H1 (cell line): ENCODE measurements around the gene PLCXD1. TPM values are rescaled to one million over a fixed set of nuclear protein-coding genes. Genes with fewer than 3 reads are reported as not detected.

ENCODE experiments used
- CTCF ChIA-PET: fragments of 300-600 bp; sonication (Branson Sonifier 250); formaldehyde crosslinking; loops from one replicate; lab custom pipeline; 2021; ENCODE audit not compliant: partially characterized antibody; lab: Charles Lee
- POLR2A ChIA-PET: fragments of 300-600 bp; sonication (Branson Sonifier 250); formaldehyde crosslinking; loops from one replicate; lab custom pipeline; 2021; ENCODE audit warnings: inconsistent platforms; ENCODE audit not compliant: partially characterized antibody; lab: Charles Lee
- DNase-seq, 2 experiments: peaks; one replicate each; pipeline versions ENCODE4 v3.0.0 to v3.0.0-alpha.2; 2010 to 2022; ENCODE audit warnings: low spot score in 2 of 2, low read depth in 1 of 2, mixed read lengths in 1 of 2
- FAIRE-seq: peaks from 2 replicates; lab custom pipeline; 2011; peaks lifted over from hg19 to GRCh38; lab: Jason Lieb, UNC
- H2AFZ ChIP-seq: 2 replicates; pipeline ENCODE4 v1.8.1; 2012; ENCODE audit warnings: low read length, inconsistent platforms
- H2AK5ac ChIP-seq: 2 replicates; pipeline ENCODE4 v1.6.1; 2013; ENCODE audit warnings: low read depth, low read length
- H2BK120ac ChIP-seq: replicated peaks from 2 replicates; pipeline ENCODE3; 2013; ENCODE audit warnings: low read depth, low read length, inconsistent platforms
- H2BK12ac ChIP-seq: 2 replicates; pipeline ENCODE4 v1.6.1; 2013; ENCODE audit warnings: low read depth, low read length
- H2BK15ac ChIP-seq: 2 replicates; pipeline ENCODE4 v1.6.1; 2013; ENCODE audit warnings: low read length
- H2BK20ac ChIP-seq: 2 replicates; pipeline ENCODE4 v1.6.1; 2013; ENCODE audit warnings: low read length
- H2BK5ac ChIP-seq: 2 replicates; pipeline ENCODE4 v1.6.1; 2013; ENCODE audit warnings: low read depth, low read length
- H3K14ac ChIP-seq: 2 replicates; pipeline ENCODE4 v1.6.1; 2013; ENCODE audit warnings: inconsistent platforms; ENCODE audit not compliant: insufficient read length
- H3K18ac ChIP-seq: 2 replicates; pipeline ENCODE4 v1.6.1; 2013; ENCODE audit warnings: low read length; ENCODE audit errors: extremely low read depth
- H3K23ac ChIP-seq: 2 replicates; pipeline ENCODE4 v1.6.1; 2013; ENCODE audit warnings: inconsistent platforms; ENCODE audit not compliant: insufficient read length
- H3K23me2 ChIP-seq: 2 replicates; pipeline ENCODE4 v1.6.1; 2013; ENCODE audit warnings: low read depth, low read length
- H3K27ac ChIP-seq: 2 replicates; pipeline ENCODE4 v1.6.1; 2011; ENCODE audit warnings: low read depth, low read length, inconsistent platforms
- H3K27me3 ChIP-seq, 4 experiments: replicated peaks in 1 of 4; 1 replicate in 1 of 4; 2 replicates in 3 of 4; pipeline versions ENCODE4 v1.6.1 to v1.8.1; 2011 to 2013; ENCODE audit warnings: low read length in 3 of 4, mild to moderate bottlenecking in 3 of 4, inconsistent platforms in 2 of 4, mixed read lengths in 2 of 4, moderate library complexity in 1 of 4; ENCODE audit not compliant: control insufficient read depth in 3 of 4, insufficient read depth in 3 of 4; ENCODE audit errors: extremely low read depth in 1 of 4
- H3K36me3 ChIP-seq, 4 experiments: 2 replicates each; pipeline versions ENCODE4 v1.6.1 to v1.8.1; 2011 to 2013; ENCODE audit warnings: mild to moderate bottlenecking in 4 of 4, low read length in 3 of 4, moderate library complexity in 2 of 4, control low read depth in 1 of 4, inconsistent platforms in 1 of 4; ENCODE audit not compliant: insufficient read depth in 4 of 4, control insufficient read depth in 2 of 4
- H3K4ac ChIP-seq: replicated peaks from 2 replicates; pipeline ENCODE3; 2013; ENCODE audit warnings: low read length, low read depth, mixed read lengths, inconsistent platforms; ENCODE audit not compliant: insufficient read length
- H3K4me1 ChIP-seq, 4 experiments: replicated peaks in 1 of 4; 1 replicate in 1 of 4; 2 replicates in 3 of 4; pipeline versions ENCODE4 v1.6.1 to v1.8.1; 2011 to 2013; ENCODE audit warnings: low read length in 3 of 4, inconsistent platforms in 2 of 4, mixed read lengths in 1 of 4; ENCODE audit not compliant: insufficient read depth in 4 of 4, control insufficient read depth in 3 of 4
- H3K4me2 ChIP-seq, 2 experiments: 2 replicates each; pipeline versions ENCODE4 v1.6.1 to v1.8.1; 2011 to 2013; ENCODE audit warnings: low read depth in 2 of 2, low read length in 2 of 2, control low read depth in 1 of 2, inconsistent platforms in 1 of 2, mild to moderate bottlenecking in 1 of 2; ENCODE audit not compliant: insufficient read depth in 1 of 2
- H3K4me3 ChIP-seq, 4 experiments: fragments of 200-600, 300-600 bp in 1 of 4; sonication (generic), shearing (Covaris generic), sonication (Bioruptor Twin) in 1 of 4; 2 replicates each; pipeline versions ENCODE4 v1.5.1 to v1.8.1; 2011 to 2016; ENCODE audit warnings: low read length in 4 of 4, low read depth in 3 of 4, control low read depth in 2 of 4, inconsistent platforms in 2 of 4, mild to moderate bottlenecking in 2 of 4, mixed read lengths in 1 of 4, moderate library complexity in 1 of 4; ENCODE audit not compliant: insufficient read depth in 2 of 4; ENCODE audit errors: extremely low read depth in 1 of 4
- H3K56ac ChIP-seq: replicated peaks from 2 replicates; pipeline ENCODE3; 2013; ENCODE audit warnings: low read depth, mild to moderate bottlenecking, mixed read lengths, low read length, inconsistent platforms; ENCODE audit not compliant: insufficient read length
- H3K79me1 ChIP-seq: 2 replicates; pipeline ENCODE4 v1.6.1; 2013; ENCODE audit warnings: low read depth, low read length, control low read depth
- H3K79me2 ChIP-seq, 2 experiments: 2 replicates each; pipeline versions ENCODE4 v1.6.1 to v1.8.1; 2012 to 2013; ENCODE audit warnings: low read length in 2 of 2, mild to moderate bottlenecking in 2 of 2, inconsistent platforms in 1 of 2; ENCODE audit not compliant: insufficient read depth in 2 of 2, control insufficient read depth in 1 of 2
- H3K9ac ChIP-seq, 4 experiments: replicated peaks in 1 of 4; 1 replicate in 1 of 4; 2 replicates in 3 of 4; pipeline versions ENCODE4 v1.6.1 to v1.8.1; 2011 to 2013; ENCODE audit warnings: low read depth in 3 of 4, low read length in 3 of 4, control low read depth in 2 of 4, mild to moderate bottlenecking in 2 of 4, moderate library complexity in 2 of 4, inconsistent platforms in 1 of 4; ENCODE audit errors: extremely low read depth in 1 of 4
- H3K9me3 ChIP-seq, 2 experiments: 2 replicates each; pipeline versions ENCODE4 v1.6.1 to v1.8.1; 2012 to 2013; ENCODE audit warnings: mild to moderate bottlenecking in 2 of 2, moderate library complexity in 2 of 2, control low read depth in 1 of 2, inconsistent platforms in 1 of 2, low read depth in 1 of 2, low read length in 1 of 2, mixed read lengths in 1 of 2; ENCODE audit not compliant: insufficient read depth in 2 of 2
- H4K20me1 ChIP-seq, 2 experiments: replicated peaks in 1 of 2; 2 replicates each; pipeline versions ENCODE3 to v1.8.1; 2011 to 2013; ENCODE audit warnings: inconsistent platforms in 2 of 2, low read length in 2 of 2, mild to moderate bottlenecking in 1 of 2; ENCODE audit not compliant: insufficient read depth in 2 of 2, control insufficient read depth in 1 of 2
- H4K5ac ChIP-seq: 2 replicates; pipeline ENCODE4 v1.6.1; 2013; ENCODE audit warnings: low read length, low read depth, mixed read lengths, inconsistent platforms; ENCODE audit not compliant: insufficient read length
- H4K8ac ChIP-seq: 2 replicates; pipeline ENCODE4 v1.8.0; 2013; ENCODE audit warnings: mild to moderate bottlenecking, moderate library complexity, low read length, inconsistent platforms; ENCODE audit not compliant: insufficient read depth; ENCODE audit errors: extremely low read depth
- H4K91ac ChIP-seq: replicated peaks from 2 replicates; pipeline ENCODE3; 2013; ENCODE audit warnings: low read length, mixed read lengths, inconsistent platforms; ENCODE audit not compliant: insufficient read length
- ASH2L ChIP-seq: fragments of 200-600, 300-600 bp; sonication (generic); IDR thresholded peaks from one replicate; pipeline ENCODE4 v1.7.1; 2017; ENCODE audit warnings: low read length
- BRCA1 ChIP-seq: IDR thresholded peaks from 2 replicates; pipeline ENCODE4 v1.6.1; 2012; ENCODE audit warnings: low read depth, low read length, improper control_type of control experiment
- CBX5 ChIP-seq: fragments of 300-800, 300-1000 bp; sonication (generic); IDR thresholded peaks from 2 replicates; pipeline ENCODE4 v1.7.1; 2016; ENCODE audit warnings: antibody characterized with exemption, low read length, low read depth
- CTBP2 ChIP-seq: IDR thresholded peaks from 2 replicates; pipeline ENCODE4 v1.7.0; 2011; ENCODE audit warnings: borderline replicate concordance, mild to moderate bottlenecking, moderate library complexity, mixed read lengths, low read length; ENCODE audit not compliant: insufficient read depth, insufficient read length
- EP300 ChIP-seq, 2 experiments: IDR thresholded peaks; 1 replicate in 1 of 2; 2 replicates in 1 of 2; pipeline ENCODE4 v1.6.1; 2011 to 2012; ENCODE audit warnings: low read depth in 2 of 2, low read length in 2 of 2, mild to moderate bottlenecking in 2 of 2, borderline replicate concordance in 1 of 2, inconsistent platforms in 1 of 2, moderate library complexity in 1 of 2
- HDAC6 ChIP-seq: IDR thresholded peaks from one replicate; pipeline ENCODE4 v1.7.1; 2012; ENCODE audit warnings: low read depth, mild to moderate bottlenecking, inconsistent platforms, low read length, moderate library complexity
- KDM4A ChIP-seq: IDR thresholded peaks from one replicate; pipeline ENCODE4 v1.7.1; 2012; ENCODE audit warnings: low read depth, mild to moderate bottlenecking, moderate library complexity, low read length, inconsistent platforms; ENCODE audit not compliant: severe bottlenecking
- MAFK ChIP-seq: IDR thresholded peaks from 2 replicates; pipeline ENCODE4 v1.6.1; 2012; ENCODE audit warnings: low read depth, mild to moderate bottlenecking, improper control_type of control experiment, low read length
- PHF8 ChIP-seq: fragments of 200-600 bp; sonication (generic); conservative IDR thresholded peaks from 2 replicates; pipeline ENCODE4 v1.7.1; 2012; ENCODE audit warnings: low read depth, mild to moderate bottlenecking, inconsistent platforms, low read length, moderate library complexity
- POU5F1 ChIP-seq: IDR thresholded peaks from 2 replicates; pipeline ENCODE4 v1.6.1; 2011; ENCODE audit warnings: low read depth, mild to moderate bottlenecking, low read length, moderate library complexity
- SAP30 ChIP-seq: fragments of 300-600 bp; sonication (generic); IDR thresholded peaks from 2 replicates; pipeline ENCODE4 v1.7.1; 2012; ENCODE audit warnings: low read length, moderate library complexity, mild to moderate bottlenecking, inconsistent platforms; ENCODE audit not compliant: insufficient read depth, insufficient replicate concordance
- SIX5 ChIP-seq: IDR thresholded peaks from 2 replicates; pipeline ENCODE4 v1.6.1; 2011; ENCODE audit warnings: mild to moderate bottlenecking, low read depth, low read length
- TEAD4 ChIP-seq: IDR thresholded peaks from 2 replicates; pipeline ENCODE4 v1.6.1; 2012; ENCODE audit warnings: low read depth, low read length, inconsistent platforms, mixed read lengths
- WGBS, 2 experiments: shearing (Covaris generic) in 1 of 2; methylation state at CpG; one replicate each; pipeline versions ENCODE4 v1.1.6 to v1.1.7; 2013 to 2015; ENCODE audit warnings: low lambda C conversion rate in 2 of 2, mixed read lengths in 2 of 2, inconsistent platforms in 1 of 2, low coverage in 1 of 2, missing lambda C conversion rate in 1 of 2; ENCODE audit not compliant: insufficient replicate concordance in 2 of 2, insufficient coverage in 1 of 2, insufficient read length in 1 of 2; ENCODE audit errors: extremely low coverage in 1 of 2, missing lambda C conversion rate in 1 of 2; 5-methylcytosine and 5-hydroxymethylcytosine counted together
- polyA plus RNA-seq, 7 experiments: library from polyadenylated mRNA; depleted of rRNA in 3 of 7; stranded (reverse) in 5 of 7; unstranded in 2 of 7; fragments of >200 nt in 5 of 7; fragments of 200-250 nt in 2 of 7; gene quantifications; 1 replicate in 5 of 7; 2 replicates in 1 of 7; 4 replicates in 1 of 7; pipeline versions ENCODE4 v1.2.1 to v1.2.3, GENCODE V29; 2011 to 2013; ENCODE audit warnings: missing spikeins in 2 of 7, mixed read lengths in 2 of 7
- total RNA-seq: library from RNA; stranded (reverse); fragmentation: NEBNext Ultra II Directional; extraction: Animal tissue kit (Norgen Biotek cat#: 25700); gene quantifications from 2 replicates; pipeline ENCODE4 v1.2.1, GENCODE V29; 2021
- TF ChIP-seq, protein P1 (sequence below): IDR thresholded peaks from 2 replicates; pipeline ENCODE4 v1.6.1; 2012; ENCODE audit warnings: inconsistent platforms

PLCXD1 gene
- total and polyA plus RNA-seq, 2 of the 8 experiments (the other 6 are each of a cell fraction or from before 2014, with no cell fraction given): 93.6 to 124 TPM

DNA sequence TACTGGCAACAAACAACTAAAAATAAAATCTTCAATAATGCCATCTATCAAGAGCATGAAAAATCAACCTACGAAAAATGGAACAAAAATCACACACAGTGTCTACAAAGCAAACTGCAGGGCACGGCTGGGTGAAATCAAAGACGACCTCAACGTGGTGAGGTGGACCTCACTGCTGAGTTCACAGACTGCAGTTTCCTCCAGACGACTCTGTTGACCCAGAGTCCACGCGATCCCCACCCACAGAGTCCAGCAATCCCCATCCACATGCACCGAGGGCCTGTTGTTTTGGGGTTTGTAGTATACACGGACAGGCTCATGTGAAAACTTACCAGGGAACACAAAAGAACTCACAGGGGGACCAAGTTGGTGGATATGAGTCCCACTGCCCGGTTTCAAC, 68.5 kb downstream of the PLCXD1 start:
- no peak for DNase-seq
- FAIRE-seq: no peak
- POLR2A ChIA-PET: no interaction called here
- TF ChIP-seq BRCA1 (no peak), HDAC6 (no peak), TEAD4 (no peak), KDM4A (no peak), CBX5 (no peak), SAP30 (no peak), POU5F1 (no peak), PHF8 (no peak), MAFK (no peak), SIX5 (no peak), CTBP2 (no peak), ASH2L (no peak), EP300 (IDR thresholded peaks at IDR 0.05; ENCODE audit: borderline replicate concordance in 1 of 2, low read depth in 2 of 2, low read length in 2 of 2) (no peak)
- TF ChIP-seq, protein P1, sequence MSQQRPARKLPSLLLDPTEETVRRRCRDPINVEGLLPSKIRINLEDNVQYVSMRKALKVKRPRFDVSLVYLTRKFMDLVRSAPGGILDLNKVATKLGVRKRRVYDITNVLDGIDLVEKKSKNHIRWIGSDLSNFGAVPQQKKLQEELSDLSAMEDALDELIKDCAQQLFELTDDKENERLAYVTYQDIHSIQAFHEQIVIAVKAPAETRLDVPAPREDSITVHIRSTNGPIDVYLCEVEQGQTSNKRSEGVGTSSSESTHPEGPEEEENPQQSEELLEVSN: no peak

More for the DNA sequence above, 68.5 kb downstream of the PLCXD1 start:
- peaks cover 13% of the 10 kb centered on the region for H3K79me1 ChIP-seq
- WGBS, 2 experiments: 86% methylated on average over 10 of the region's 10 CpGs; no CpG with 5 or more reads in 1 of the 2 experiments
- H4K8ac ChIP-seq: no peak overlapping the region
- H2BK15ac ChIP-seq: no peak overlapping the region
- no peaks in the 10 kb centered on the region; a peak in 1 of 7 replicates for H3K4me1 ChIP-seq
- no peaks in the 10 kb centered on the region for H3K9me3 ChIP-seq
- H2BK20ac ChIP-seq: no peak overlapping the region
- H2BK5ac ChIP-seq: no peak overlapping the region
- no peak overlapping the region for H3K56ac ChIP-seq
- H3K4me2 ChIP-seq: no peak overlapping the region
- H3K79me2 ChIP-seq: peaks cover 0 to 47% of the 10 kb centered on the region in 2 experiments; a peak in 2 of 4 replicates
- H3K36me3 ChIP-seq: peaks cover 0 to 25% (median 8%) of the 10 kb centered on the region in 4 experiments; a peak in 5 of 8 replicates
- H3K9ac ChIP-seq: no peak overlapping the region
- no peak overlapping the region for H2AFZ ChIP-seq
- no peaks in the 10 kb centered on the region for H3K23me2 ChIP-seq
- H3K4me3 ChIP-seq: no peak overlapping the region
- H3K27ac ChIP-seq: no peak overlapping the region
- no peak overlapping the region for H2AK5ac ChIP-seq
- no peak overlapping the region for H3K14ac ChIP-seq
- no peak overlapping the region for H2BK120ac ChIP-seq
- no peak overlapping the region for H2BK12ac ChIP-seq
- peaks cover 9 to 14% of the 10 kb centered on the region in 2 experiments for H4K20me1 ChIP-seq
- CTCF ChIA-PET: no interaction called here
- H3K18ac ChIP-seq: no peak overlapping the region
- H3K23ac ChIP-seq: no peak overlapping the region
- no peak overlapping the region for H3K4ac ChIP-seq
- H4K5ac ChIP-seq: no peak overlapping the region
- no peaks in the 10 kb centered on the region for H3K27me3 ChIP-seq
- H4K91ac ChIP-seq: no peak overlapping the region
